HG03575 (cell line): ENCODE data around the gene PTPRD.
A peak's percentile ranks its signal among the peaks of the same experiment; 100 is the strongest.

Source experiments
- ATAC-seq: cut with Tn5 transposase; IDR thresholded peaks from one replicate; pipeline ENCODE4 v1.9.1; 2021; ENCODE audit not compliant: unreplicated experiment, insufficient number of reproducible peaks, low FRiP score; ENCODE audit errors: extremely low read depth

The PTPRD gene

DNA sequence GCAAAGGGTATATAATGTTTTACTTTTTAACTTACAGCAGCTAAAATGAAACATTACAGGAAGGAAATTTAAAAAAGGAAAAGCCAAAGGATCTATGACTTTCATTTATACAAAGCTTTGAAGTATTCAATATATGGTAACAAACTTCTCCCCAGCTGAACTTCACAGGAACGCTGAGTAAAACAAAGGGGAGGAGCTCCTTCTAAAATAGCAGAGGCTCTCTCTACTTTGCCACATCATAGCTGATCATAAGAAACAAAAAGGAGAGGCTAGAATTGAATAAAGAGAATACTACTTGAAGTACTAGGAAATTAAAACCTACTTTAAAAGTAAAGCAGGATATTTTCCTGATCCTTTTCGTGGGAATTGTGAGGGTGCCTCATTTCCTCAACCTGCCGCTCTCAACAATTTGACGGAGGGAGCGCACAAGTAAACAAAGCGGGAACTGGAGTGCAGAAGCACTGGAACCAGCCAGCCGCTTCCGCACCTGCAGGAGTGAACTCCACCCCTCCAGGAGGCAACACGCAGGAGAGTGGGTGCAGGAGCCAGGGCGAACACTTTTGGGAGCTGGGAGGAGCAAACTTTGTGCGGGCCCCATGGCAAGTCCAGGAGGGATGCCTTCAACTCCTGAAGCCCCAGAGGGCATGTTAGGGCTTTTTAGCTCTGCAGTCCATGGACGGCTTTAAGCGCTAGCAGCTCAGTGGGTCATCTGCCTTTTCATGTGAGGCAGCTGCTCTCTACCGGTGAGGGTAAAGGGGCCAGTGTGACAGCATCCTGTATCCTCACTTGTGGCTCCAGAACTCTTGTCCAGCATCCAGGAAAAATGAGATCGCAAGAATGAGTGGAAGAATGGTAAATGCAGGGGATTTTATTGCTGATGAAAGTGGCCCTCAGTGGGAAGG lies 757.4 kb downstream of the PTPRD start:
- ATAC-seq, result no peak

DNA sequence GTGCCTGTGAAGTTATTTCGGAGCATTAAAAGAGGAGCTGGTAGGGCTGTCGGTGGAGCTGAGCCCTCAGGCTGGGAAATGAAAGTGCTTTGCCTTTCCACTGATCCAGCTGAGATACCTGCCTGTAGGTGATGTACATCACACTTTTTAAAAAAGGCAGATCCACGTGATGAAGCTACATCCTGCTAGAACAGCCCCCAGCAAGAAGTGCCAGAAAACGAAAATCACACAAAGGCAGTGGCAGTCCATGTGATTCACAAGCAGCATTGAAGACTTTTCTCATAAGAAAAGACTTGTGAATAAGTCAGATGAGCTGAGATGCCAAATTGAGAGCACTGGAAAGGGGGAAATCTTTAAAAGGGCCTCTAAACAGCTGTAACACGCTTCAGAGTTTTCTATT lies 765.1 kb downstream of the PTPRD start:
- ATAC-seq, result no peak

DNA sequence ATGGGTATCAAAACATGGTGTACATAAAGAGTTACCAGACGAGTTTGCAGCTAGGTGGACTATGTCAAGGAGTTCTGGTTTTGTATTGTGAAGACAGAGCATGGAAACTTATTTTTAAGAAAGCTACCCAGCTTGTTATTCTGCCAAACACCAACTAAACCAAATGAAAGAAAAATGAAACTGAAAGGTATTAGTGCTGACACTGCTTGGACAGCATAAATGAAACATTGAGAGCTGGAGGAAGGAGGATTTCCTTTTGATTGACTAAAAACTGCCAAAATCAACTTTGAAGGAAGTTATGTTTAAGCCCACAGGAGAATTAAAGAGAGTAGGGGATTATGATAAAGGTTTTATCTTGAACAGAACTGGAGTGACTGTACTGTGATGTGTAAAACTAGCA lies 766.2 kb downstream of the PTPRD start:
- peak; percentile 70 for ATAC-seq

DNA sequence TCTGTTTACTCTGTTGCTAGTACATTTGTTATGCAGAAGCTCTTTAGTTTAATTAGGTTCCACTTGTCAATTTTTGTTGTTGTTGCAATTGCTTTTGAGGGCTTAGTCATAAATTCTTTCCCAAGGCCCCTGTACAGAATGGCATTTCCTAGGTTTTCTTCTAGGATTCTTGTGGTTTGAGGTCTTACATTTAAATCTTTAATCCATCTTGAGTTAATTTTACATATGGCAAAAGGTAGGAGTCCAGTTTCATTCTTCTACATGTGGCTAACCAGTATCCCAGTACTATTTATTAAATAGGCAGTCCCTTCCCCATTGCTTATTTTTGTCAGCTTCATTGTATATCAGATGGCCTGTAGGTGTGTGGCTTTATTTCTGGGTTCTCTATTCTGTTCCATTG lies 792.4 kb downstream of the PTPRD start:
- no peak for ATAC-seq

DNA sequence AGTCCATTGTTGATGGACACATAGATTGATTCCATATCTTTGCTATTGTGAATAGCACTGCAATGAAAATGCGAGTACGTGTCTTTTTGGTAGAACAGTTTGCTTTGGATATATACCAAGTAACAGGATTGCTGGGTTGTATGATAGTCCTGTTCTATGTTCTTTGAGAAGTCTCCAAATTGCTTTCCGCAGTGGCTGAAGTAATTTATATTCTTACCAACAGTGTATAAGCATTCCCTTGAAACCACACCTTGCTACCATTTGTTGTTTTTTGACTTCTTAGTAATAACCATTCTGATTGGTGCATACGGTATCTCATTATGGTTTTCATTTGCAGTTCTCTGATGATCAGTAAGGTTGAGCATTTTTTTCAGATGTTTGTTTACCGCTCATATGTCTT lies 792.9 kb downstream of the PTPRD start:
- ATAC-seq, result no peak

DNA sequence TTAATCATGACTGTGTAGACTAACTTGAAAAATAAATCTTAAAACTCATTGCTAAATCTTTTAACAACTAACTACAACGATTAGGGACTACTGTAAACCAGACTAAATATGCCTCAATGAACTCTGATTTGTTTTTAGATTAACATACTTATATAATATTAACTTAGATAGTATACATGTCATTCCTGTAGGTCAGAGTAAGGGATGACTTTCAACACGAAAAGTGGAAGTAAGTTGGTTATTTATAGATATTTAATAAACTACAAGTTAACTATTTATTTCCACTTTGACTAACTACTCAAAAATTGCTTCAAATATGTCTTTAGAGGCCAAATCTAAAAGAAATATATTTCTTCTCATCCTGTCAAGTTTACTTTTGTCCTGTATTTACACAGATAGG lies 795.6 kb downstream of the PTPRD start:
- ATAC-seq, result no peak

DNA sequence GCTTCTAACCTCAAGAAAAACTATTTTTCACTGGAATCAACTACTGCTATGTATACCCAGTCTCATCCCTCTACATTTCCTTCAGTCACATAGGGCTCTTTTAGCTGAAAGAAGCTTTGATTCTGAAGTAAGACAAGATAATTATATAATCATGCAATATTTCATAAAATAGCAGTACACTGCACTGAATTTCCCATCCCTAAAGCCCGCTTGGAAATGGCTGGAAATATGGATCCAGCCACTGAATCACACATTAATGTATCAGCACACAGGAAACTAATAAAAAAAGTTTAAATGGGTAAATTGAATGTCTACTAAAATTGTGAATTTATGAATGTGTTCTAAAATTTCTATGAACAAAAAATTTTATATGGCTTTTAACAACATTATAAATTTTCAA lies 808.7 kb downstream of the PTPRD start:
- ATAC-seq, result no peak

DNA sequence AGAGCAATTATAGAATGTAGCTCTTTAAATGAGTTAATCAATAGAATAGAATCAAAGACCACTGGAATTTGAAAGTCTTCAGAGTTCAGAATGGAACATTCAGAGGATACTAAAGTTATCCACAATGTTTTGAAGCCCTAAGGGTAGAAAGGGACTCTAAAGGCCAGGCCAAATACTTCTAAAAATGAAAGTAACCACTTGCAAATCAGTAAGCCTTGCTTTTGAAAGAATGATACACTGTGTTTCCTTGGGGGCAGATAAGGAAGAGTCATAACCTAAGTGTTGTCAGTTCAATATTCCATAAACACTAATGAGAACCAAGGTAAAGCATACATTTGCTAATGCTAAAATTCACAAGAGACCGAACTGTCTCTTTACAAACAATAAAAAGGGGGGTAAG lies 813.5 kb downstream of the PTPRD start:
- ATAC-seq, result no peak

DNA sequence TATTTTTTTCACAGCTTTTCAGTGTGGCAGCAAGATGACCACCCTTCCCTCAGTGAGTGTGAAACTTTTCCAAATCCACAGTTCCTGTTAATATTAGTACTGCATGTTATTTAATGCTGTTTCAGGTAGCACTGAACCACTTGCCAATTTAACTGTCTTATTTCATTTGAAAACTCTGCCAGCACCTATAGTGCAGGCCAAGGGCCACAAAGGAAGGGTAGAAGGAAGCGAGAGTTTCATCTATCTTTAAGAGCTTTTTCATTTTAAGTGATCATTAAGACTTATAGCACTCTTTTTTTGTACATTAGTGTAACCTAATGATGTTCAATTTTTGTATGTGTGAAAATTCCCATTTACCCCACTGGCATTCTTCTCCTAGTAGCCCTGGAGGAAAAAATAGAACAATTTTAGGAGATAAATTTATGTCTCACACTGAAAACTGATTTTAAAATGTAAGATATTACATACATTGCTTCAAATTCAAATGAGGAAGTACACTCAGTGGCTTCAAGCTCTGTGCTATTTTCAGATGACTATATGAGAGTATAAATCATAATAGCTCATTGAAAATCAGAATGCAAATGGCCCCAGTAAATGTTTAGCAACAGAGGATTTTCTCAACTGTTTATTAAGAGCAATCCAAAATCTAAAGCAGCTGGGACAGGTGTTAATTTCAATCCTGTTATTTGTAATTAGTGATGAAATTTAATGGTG lies 820.5 kb downstream of the PTPRD start:
- ATAC-seq, result peak; percentile 66

DNA sequence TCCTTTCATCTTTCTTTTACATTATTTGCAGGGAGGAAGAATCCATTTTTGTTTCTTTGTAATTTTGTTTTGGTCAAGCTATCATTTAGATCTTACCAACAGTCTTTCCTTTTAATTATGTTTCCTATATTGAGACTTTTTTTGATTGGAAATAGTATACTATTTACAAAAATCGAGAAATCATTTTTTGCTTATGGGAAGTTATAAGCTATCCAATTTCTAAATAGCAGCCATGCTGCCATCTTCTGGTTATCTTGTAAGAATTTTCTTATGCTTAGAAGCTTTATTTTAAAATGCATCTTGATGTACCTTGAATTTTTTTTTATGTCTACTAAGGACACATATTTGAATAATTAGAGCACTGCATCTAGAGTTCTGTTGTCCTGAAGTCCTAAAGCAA lies 821.2 kb downstream of the PTPRD start:
- no peak for ATAC-seq

DNA sequence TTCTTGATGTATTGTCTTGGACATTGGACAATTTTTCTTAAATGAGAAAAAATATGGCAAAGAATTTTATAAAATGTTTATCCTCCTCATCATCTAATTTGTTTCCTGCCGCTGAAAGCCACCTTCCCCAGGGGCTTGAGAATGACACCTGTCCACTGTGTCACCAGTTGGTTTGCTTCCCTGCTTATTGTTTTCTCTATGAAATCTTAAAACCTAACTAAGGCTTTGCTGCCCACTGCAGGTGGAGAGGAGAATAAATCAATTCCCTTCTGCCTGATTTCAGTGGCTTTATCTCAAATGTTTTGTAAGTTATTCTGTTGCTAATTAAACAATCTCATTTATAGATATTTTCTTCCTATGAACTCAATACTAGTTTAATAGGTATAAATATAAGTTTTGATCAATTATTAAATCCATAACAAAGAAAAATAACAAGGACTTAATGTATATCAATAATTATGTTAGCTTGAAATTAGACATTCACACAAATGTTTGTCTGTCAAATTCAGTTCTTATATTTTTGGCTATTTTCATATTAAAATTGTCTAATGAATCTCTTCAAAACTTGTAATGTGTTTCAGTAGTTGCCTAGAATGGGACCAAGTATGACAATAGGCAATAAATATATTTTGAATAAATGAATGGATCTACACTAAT lies 822.5 kb downstream of the PTPRD start:
- ATAC-seq, result no peak

DNA sequence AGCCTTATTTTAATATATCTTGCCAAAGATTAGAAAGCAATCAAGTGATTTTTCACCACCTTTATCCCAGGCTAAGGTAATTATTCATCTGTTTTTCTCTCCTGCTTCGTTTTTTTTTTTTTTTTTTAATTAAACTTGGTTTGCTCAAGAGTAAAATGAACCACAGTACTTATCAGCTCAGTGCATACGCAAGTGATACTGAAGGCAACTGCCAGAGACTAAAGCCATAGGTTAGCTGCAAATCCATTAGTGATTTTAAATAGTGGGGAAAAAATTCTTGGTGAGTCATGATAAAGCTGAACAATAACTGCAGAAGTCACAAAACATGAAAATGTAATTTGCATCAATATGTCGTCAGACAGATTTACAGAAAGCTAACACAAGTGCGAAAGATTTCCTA lies 829.1 kb downstream of the PTPRD start:
- ATAC-seq, result no peak

DNA sequence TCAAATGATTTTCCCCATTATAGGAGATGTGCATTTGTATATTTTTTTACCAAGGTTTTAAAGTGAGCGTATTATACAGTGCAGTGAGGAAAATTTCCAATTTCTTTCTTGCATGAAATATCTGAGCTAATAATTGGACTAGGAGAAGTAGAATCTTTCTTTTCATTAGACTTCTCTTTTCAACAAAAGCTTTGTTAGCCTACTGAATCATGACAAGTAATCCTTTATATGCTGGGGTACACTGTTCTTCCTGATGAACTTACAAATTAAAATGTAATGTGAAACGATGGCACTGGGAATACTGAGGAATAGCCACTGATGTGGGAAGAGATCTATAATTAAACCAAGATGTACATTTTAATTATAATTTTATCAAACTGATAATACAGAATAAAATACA lies 829.6 kb downstream of the PTPRD start:
- ATAC-seq, result no peak

DNA sequence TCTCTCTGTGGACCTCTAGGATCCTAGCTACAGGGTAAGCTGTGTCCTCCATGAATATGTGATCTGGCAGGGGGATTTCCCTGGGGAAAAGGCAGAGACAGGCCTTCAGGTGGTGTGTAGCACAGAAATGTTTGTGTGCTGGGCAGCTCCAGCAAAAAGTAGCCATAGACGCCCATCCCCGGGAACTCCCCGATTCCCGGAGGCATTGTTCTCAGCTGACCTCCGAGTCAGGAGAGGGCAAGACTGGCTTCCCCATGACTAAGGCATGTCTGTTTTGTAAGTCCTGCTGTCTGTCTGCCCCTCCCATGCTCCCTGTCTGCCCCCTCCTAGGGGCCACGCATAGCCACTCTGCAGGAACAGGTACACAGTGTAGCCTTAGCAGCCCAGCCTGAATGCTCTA lies 834.5 kb downstream of the PTPRD start:
- ATAC-seq, result no peak

DNA sequence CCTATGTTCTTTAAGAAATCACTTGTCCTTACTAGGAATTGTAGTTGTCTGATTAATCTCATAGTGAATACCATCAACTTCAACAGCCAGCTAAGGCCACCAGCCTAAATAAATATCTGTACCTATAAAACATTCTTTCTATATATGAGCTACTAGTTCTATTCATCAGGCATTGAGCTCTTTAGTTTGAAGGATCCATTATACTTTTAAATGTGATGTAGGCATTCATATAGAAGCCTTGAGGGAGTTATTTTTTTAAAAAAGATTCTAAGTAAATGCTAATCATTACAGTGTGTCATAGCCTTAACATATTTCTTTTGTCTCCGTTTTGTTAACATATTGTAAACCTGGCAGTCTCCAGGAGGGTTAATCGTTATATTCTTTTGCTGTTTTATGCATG lies 838.3 kb downstream of the PTPRD start:
- no peak for ATAC-seq

DNA sequence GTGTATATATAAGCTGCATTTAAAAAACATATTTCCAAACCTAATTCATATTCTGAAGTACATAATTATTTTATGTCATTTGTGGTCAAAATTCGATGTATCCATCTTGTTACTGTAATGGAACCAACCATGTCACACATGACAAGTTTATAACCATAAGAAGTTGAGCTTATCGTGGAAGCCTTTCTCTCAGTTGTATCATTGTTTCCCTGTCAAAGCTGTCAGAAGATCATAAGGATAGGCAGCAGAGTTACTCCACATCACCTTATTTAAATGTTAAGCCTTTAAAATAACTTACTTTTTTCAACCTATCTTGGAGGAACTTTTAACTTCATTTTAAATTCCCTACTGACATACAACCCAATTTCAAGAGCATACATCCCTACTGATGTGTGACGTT lies 841.5 kb downstream of the PTPRD start:
- no peak for ATAC-seq

DNA sequence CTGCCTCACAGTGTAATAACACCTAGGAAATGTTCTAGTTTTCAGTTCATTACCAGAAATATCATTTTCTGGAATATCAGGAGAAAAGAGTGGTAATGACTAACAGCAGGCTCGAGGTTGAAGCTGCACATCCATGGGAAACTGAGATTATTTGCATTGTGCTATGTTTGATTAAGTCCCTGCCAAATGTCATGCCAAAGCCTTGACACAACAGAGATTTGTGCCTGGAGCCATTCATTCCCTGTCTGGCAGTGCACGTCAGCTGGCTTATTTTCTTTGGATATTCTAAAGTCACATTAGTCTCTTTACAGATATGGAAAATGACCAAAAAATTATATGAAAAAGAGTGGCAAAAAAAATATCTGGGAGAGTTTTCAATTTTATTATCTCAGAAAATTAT lies 848.0 kb downstream of the PTPRD start:
- ATAC-seq, result no peak

DNA sequence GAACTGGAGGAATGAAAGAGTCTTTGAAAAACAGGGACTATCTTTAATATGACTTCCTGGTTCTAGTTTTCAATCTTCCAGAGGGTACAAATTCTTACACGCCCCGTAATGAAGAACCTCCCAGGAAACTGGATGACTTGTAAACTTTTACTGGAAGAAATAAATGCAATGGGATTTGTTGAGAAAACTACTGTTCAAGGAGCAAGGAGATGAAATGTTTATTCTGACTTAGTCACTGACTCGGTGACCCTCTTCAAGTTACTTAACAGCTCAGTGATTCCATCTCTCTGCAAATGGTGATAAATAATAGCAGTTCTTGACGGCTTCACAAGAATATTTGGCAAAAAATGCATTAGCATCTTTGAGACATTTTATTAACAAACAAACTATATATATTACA lies 858.6 kb downstream of the PTPRD start:
- no peak for ATAC-seq

DNA sequence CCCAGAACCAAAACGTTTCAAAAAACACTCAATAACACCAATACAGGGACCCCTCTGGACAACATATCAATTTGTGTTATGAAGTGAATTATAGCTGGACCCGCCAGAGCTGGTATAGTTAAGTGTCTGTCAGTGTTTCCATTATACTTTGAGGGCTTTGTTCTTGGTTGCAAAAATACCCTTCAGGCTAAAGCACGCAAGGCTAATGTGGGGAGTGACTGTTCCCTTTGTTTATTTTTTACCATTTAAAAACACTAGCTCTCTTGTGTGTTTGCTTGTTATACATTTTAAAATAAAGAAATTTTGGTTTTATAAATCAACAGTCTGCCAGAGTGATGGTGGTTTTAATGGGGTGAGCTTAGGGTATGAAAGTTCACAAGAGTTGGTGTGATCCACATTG lies 859.5 kb downstream of the PTPRD start:
- no peak for ATAC-seq

DNA sequence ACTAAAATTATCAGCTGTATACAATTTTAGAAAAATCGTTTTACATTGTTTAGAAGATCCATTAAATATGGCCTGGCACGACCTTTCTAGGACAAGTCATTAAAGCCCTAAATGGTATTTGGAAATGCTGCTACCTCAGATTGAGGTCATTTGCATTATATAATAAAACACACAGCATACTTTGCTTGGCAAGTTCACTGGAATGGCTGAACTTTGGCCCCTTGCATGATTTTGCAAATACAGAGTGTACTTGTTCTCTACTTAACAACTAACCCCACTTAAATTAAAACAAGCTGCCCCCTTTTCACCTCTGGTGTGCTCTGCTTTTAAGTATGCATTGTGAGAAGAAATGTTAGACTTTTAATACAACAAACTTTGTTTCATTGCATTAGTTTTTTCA lies 860.1 kb downstream of the PTPRD start:
- ATAC-seq, result no peak
